GM18873 (cell line): ENCODE data around the gene TFCP2L1.

ENCODE experiments used
- ATAC-seq: cut with Tn5 transposase; IDR thresholded peaks from one replicate; pipeline ENCODE4 v1.9.1; 2021; ENCODE audit warnings: mild to moderate bottlenecking, moderate library complexity, moderate number of reproducible peaks; ENCODE audit not compliant: unreplicated experiment, low FRiP score

TFCP2L1 gene

GRCh38 chr2:121185111-121185510 is 99.9 kb downstream of the TFCP2L1 start:
- ATAC-seq: no peak

- no peak for ATAC-seq
Observed at GRCh38 chr2:121184248-121184862, 100.6 kb downstream of the TFCP2L1 start.

- ATAC-seq: no peak
Observed at GRCh38 chr2:121182520-121182919, 102.5 kb downstream of the TFCP2L1 start.

GRCh38 chr2:121179467-121179866 is 105.5 kb downstream of the TFCP2L1 start:
- ATAC-seq: no peak

- ATAC-seq: no peak
Observed at GRCh38 chr2:121178730-121179129, 106.3 kb downstream of the TFCP2L1 start.

- no peak for ATAC-seq
Observed at GRCh38 chr2:121177896-121178295, 107.1 kb downstream of the TFCP2L1 start.

GRCh38 chr2:121175326-121175725 is 109.7 kb downstream of the TFCP2L1 start:
- ATAC-seq: no peak

GRCh38 chr2:121173806-121174205 is 111.2 kb downstream of the TFCP2L1 start:
- no peak for ATAC-seq

GRCh38 chr2:121173112-121173511 is 111.9 kb downstream of the TFCP2L1 start:
- no peak for ATAC-seq

- ATAC-seq: no peak
Observed at GRCh38 chr2:121172456-121172855, 112.5 kb downstream of the TFCP2L1 start.

GRCh38 chr2:121171625-121172119 is 113.3 kb downstream of the TFCP2L1 start:
- no peak for ATAC-seq

- ATAC-seq: no peak
Observed at GRCh38 chr2:121170577-121170976, 114.4 kb downstream of the TFCP2L1 start.

- no peak for ATAC-seq
Observed at GRCh38 chr2:121167411-121167810, 117.6 kb downstream of the TFCP2L1 start.
